OCI-LY3 (cell line): Measurements from ENCODE around the gene THRA.

Source experiments
- H2AFZ ChIP-seq: fragments of 200-600, 300-600 bp; shearing (Covaris generic); 2 replicates; pipeline ENCODE4 v1.6.0; 2014; ENCODE audit warnings: antibody characterized with exemption, low read depth, low read length
- H3K27ac ChIP-seq: fragments of 200-600, 300-600 bp; sonication (generic); 2 replicates; pipeline ENCODE4 v1.5.1; 2014; ENCODE audit warnings: mild to moderate bottlenecking, low read length, moderate library complexity, mixed read lengths
- H3K27me3 ChIP-seq: fragments of 200-600, 300-600 bp; sonication (generic); 2 replicates; pipeline ENCODE4 v1.6.1; 2014; ENCODE audit warnings: low read depth, low read length, mixed read lengths
- H3K36me3 ChIP-seq: fragments of 200-600, 300-600 bp; sonication (generic); replicated peaks from 2 replicates; pipeline ENCODE3; 2014; ENCODE audit warnings: low read depth, low read length, mixed read lengths
- H3K4me1 ChIP-seq: fragments of 300-600, 200-600 bp; sonication (generic); 2 replicates; pipeline ENCODE4 v1.6.1; 2014; ENCODE audit warnings: low read length, mixed read lengths
- H3K4me2 ChIP-seq: fragments of 200-600, 300-600 bp; sonication (generic); 2 replicates; pipeline ENCODE4 v1.6.1; 2014; ENCODE audit warnings: low read length, mixed read lengths
- H3K4me3 ChIP-seq: fragments of 300-600, 200-600 bp; sonication (generic); 2 replicates; pipeline ENCODE4 v1.5.1; 2014; ENCODE audit warnings: antibody characterized with exemption, mild to moderate bottlenecking, low read length, moderate library complexity
- H3K79me2 ChIP-seq: fragments of 300-600, 200-600 bp; shearing (Covaris generic); 2 replicates; pipeline ENCODE4 v1.6.1; 2014; ENCODE audit warnings: mild to moderate bottlenecking, low read length, mixed read lengths
- H3K9ac ChIP-seq: fragments of 300-600, 200-600 bp; shearing (Covaris generic); 2 replicates; pipeline ENCODE4 v1.6.0; 2014; ENCODE audit warnings: mild to moderate bottlenecking, low read length, moderate library complexity
- H3K9me3 ChIP-seq: fragments of 200-600, 300-600 bp; shearing (Covaris generic); 2 replicates; pipeline ENCODE4 v1.6.1; 2014; ENCODE audit warnings: low read length, mixed read lengths; ENCODE audit not compliant: insufficient read depth
- H4K20me1 ChIP-seq: fragments of 200-600, 300-600 bp; sonication (generic); 2 replicates; pipeline ENCODE4 v1.6.1; 2016; ENCODE audit warnings: low read length, mixed read lengths; ENCODE audit not compliant: insufficient read depth
- CTCF ChIP-seq: fragments of 200-600, 300-600 bp; sonication (generic); IDR thresholded peaks from 2 replicates; pipeline ENCODE4 v1.5.1; 2014; ENCODE audit warnings: antibody characterized with exemption, low read length, low read depth
- EZH2phosphoT487 ChIP-seq: fragments of 200-600 bp; shearing (Covaris generic); IDR thresholded peaks from 2 replicates; pipeline ENCODE4 v1.6.1; 2018; ENCODE audit warnings: antibody characterized with exemption, mixed run types, low read depth

Gene THRA

DNA sequence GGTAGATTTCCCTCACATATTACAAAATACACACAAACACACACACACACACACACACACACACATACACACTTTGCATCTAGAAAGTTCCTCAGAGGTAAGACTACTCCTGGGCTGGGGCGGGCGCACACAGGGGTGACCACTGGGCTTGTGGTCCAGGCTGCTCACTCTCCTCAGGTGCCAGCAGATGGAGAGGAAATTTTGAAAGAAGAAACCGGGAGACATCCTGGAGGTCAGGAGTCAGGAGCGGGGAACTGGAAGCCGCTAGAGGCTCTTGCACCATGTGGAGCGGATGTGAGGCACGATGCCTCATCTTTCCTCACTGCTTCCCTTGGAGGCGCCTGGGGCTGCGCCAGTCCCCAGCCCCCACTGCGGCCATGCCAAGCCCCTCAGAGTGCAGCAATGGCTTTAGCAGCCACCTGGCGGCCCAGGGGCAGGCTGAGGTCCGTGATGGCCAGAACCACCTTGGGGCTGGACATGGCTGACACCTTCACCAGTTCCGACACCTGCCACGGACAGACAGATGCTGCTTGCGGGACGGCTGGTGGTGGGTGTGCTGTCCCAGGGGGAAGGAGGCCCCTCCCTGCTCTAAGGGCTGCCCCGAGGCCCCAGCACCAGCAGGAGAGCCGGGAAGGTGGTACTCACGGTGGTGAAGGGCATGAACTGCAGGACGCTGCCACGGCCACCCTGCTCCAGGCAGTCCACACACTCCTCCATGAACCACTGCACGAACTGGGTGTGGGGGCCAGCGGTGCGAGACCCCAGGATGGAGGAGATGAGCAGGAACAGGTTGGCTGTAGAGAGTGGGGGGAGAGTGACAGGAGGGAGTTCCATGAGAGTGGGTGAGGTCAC lies 43.4 kb upstream of the THRA start:
- TF ChIP-seq EZH2phosphoT487 (no peak), CTCF (no peak)
- Histone ChIP-seq H3K4me3 (no peak overlapping the region), H3K9me3 (no peaks in the 10 kb centered on the region), H3K36me3 (peaks cover 9% of the 10 kb centered on the region), H3K27me3 (no peaks in the 10 kb centered on the region), H3K4me2 (no peak overlapping the region), H3K9ac (no peak overlapping the region), H3K79me2 (no peaks in the 10 kb centered on the region), H4K20me1 (no peaks in the 10 kb centered on the region), H2AFZ (no peak overlapping the region), H3K27ac (no peak overlapping the region), H3K4me1 (peaks cover 16% of the 10 kb centered on the region)

DNA sequence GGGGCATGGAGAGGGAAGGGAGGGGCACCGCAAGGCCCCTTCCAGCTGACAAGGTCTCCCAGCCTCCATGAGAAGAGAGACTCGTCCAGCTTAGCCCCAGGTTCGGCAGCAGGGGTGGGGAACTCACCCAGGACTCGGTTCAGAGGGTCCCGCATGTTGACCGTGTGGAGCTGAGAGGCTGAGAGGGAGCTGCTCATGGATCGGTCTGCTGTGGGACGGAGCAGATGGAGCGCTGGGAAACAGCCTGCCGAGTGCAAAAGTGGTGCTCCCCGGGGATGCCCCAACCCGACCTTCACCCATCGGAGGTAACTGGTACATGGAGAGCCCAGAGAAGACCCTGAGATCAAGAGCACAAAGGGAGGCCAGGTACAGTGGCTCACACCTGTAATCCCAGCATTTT lies 42.6 kb upstream of the THRA start:
- Histone ChIP-seq H2AFZ (no peak overlapping the region), H3K27ac (no peak overlapping the region), H3K4me1 (peaks cover 8% of the 10 kb centered on the region), H3K9ac (no peak overlapping the region), H3K4me3 (no peak overlapping the region), H3K27me3 (no peaks in the 10 kb centered on the region), H3K4me2 (no peak overlapping the region), H4K20me1 (no peaks in the 10 kb centered on the region), H3K79me2 (no peaks in the 10 kb centered on the region), H3K36me3 (peaks cover 10% of the 10 kb centered on the region), H3K9me3 (no peaks in the 10 kb centered on the region)
- no peak for TF ChIP-seq CTCF
- no peak for TF ChIP-seq EZH2phosphoT487

DNA sequence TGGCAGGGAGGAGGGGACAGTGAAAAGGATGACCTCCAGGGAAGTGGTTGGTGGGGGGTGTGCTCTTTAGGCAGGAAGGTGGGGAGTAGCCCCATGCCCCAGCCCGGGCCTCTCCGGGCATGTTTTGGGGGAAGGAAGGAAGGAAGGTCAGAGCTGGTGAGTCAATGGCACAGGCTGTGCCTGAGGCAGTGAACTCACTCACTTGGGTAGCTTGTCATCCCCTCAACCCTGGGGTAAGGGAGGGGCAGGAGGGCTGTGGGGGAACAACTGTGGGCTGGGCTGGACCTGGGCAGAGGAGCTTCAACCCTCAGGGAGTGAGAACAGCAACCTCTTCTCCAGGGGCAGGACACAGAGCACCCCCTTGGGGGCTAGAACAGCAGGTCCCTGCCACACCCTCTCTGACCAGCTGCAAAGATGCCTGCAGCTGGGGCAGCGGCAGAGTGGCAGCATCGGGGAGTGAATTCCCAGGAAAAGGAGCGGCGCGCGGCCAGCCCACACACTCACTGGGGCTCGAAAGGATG lies 41.3 kb upstream of the THRA start:
- Histone ChIP-seq H3K4me2 (no peak overlapping the region), H3K79me2 (no peaks in the 10 kb centered on the region), H2AFZ (no peak overlapping the region), H3K4me3 (no peak overlapping the region), H3K36me3 (peaks cover 19% of the 10 kb centered on the region), H3K9ac (no peak overlapping the region), H3K9me3 (no peaks in the 10 kb centered on the region), H3K27me3 (no peaks in the 10 kb centered on the region), H4K20me1 (no peaks in the 10 kb centered on the region), H3K27ac (no peak overlapping the region), H3K4me1 (no peaks in the 10 kb centered on the region)
- no peak for TF ChIP-seq CTCF
- TF ChIP-seq EZH2phosphoT487: no peak

DNA sequence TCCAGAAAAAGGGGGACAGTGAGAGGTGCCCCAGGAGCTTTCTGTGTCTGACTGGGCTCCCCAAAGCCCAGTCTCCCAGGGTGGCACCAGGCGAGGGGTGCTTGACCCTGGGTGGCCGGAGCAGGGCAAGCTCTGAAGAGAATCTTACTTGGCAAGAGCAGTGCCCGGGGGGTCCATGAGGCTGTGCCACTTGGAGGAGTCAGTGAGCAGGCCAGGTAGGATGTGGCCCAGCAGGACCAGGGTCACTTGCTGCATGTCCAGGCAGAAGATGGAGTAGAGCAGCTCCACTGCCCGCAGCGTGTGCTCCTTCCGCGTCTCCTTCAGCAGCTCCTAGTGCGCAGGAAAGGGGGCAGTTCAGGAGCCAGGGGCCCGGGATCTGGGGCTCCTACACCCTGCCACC lies 40.3 kb upstream of the THRA start:
- Histone ChIP-seq H4K20me1 (no peaks in the 10 kb centered on the region), H3K27me3 (no peaks in the 10 kb centered on the region), H3K27ac (no peak overlapping the region), H3K9me3 (no peaks in the 10 kb centered on the region), H3K4me2 (no peak overlapping the region), H3K36me3 (peaks cover 22% of the 10 kb centered on the region), H3K4me3 (no peak overlapping the region), H2AFZ (no peak overlapping the region), H3K9ac (no peak overlapping the region), H3K4me1 (no peaks in the 10 kb centered on the region), H3K79me2 (no peaks in the 10 kb centered on the region)
- TF ChIP-seq EZH2phosphoT487: no peak
- no peak for TF ChIP-seq CTCF
